Activated CD8-positive, alpha-beta memory T cell treated with anti-CD3 and anti-CD28 coated beads, Interleukin-2, amount 50 U/mL, for 1 hour (primary cell): Measurements from ENCODE around the gene MAP3K5.

Source experiments
- DNase-seq: peaks from one replicate; pipeline ENCODE4 v3.0.0-alpha.2; 2020; ENCODE audit errors: extremely low read depth

MAP3K5 gene

GRCh38 chr6:136647363-136647852 is 144.9 kb downstream of the MAP3K5 start:
- no peak for DNase-seq

GRCh38 chr6:136646377-136646776 is 145.9 kb downstream of the MAP3K5 start:
- DNase-seq = no peak

GRCh38 chr6:136644597-136644952 is 147.7 kb downstream of the MAP3K5 start:
- no peak for DNase-seq

GRCh38 chr6:136643850-136644596 is 148.3 kb downstream of the MAP3K5 start:
- peak; percentile 64 for DNase-seq

GRCh38 chr6:136641873-136642465 is 150.3 kb downstream of the MAP3K5 start:
- no peak for DNase-seq

- no peak for DNase-seq
Observed at GRCh38 chr6:136641166-136641565, 151.1 kb downstream of the MAP3K5 start.

- no peak for DNase-seq
Observed at GRCh38 chr6:136640132-136640915, 152.0 kb downstream of the MAP3K5 start.

- no peak for DNase-seq
Observed at GRCh38 chr6:136639702-136640101, 152.6 kb downstream of the MAP3K5 start.

- DNase-seq = no peak
Observed at GRCh38 chr6:136635615-136636014, 156.7 kb downstream of the MAP3K5 start.

- no peak for DNase-seq
Observed at GRCh38 chr6:136633355-136633754, 158.9 kb downstream of the MAP3K5 start.

- no peak for DNase-seq
Observed at GRCh38 chr6:136628996-136629395, 163.3 kb downstream of the MAP3K5 start.

- DNase-seq = no peak
Observed at GRCh38 chr6:136627191-136627590, 165.1 kb downstream of the MAP3K5 start.

- no peak for DNase-seq
Observed at GRCh38 chr6:136625293-136625692, 167.0 kb downstream of the MAP3K5 start.

GRCh38 chr6:136624347-136624746 is 167.9 kb downstream of the MAP3K5 start:
- DNase-seq = no peak

GRCh38 chr6:136618086-136618485 is 174.2 kb downstream of the MAP3K5 start:
- DNase-seq = no peak

GRCh38 chr6:136616527-136616926 is 175.8 kb downstream of the MAP3K5 start:
- DNase-seq = no peak

- DNase-seq = no peak
Observed at GRCh38 chr6:136614994-136615393, 177.3 kb downstream of the MAP3K5 start.

- DNase-seq = no peak
Observed at GRCh38 chr6:136614350-136614749, 177.9 kb downstream of the MAP3K5 start.

GRCh38 chr6:136613477-136613876 is 178.8 kb downstream of the MAP3K5 start:
- no peak for DNase-seq

GRCh38 chr6:136612666-136613389 is 179.4 kb downstream of the MAP3K5 start:
- no peak for DNase-seq

- DNase-seq = no peak
Observed at GRCh38 chr6:136611746-136612145, 180.5 kb downstream of the MAP3K5 start.

GRCh38 chr6:136611133-136611532 is 181.1 kb downstream of the MAP3K5 start:
- DNase-seq = no peak
